HepG2 (cell line): ENCODE results near the gene FXR2. TPM values are rescaled to one million over a fixed set of nuclear protein-coding genes. Genes with fewer than 3 reads are reported as not detected.
A peak's percentile ranks its signal among the peaks of the same experiment; 100 is the strongest.

Experiments
- ASH2L ChIP-seq: fragments of 300-600, 200-600 bp; sonication (generic); IDR thresholded peaks from 2 replicates; pipeline ENCODE4 v1.7.0; 2017; ENCODE audit warnings: low read depth, mild to moderate bottlenecking, moderate library complexity, mixed read lengths, low read length; ENCODE audit not compliant: insufficient read length
- CENPT ChIP-seq: sonication (generic); formaldehyde crosslinking; IDR thresholded peaks from 2 replicates; pipeline ENCODE4 v1.8.0; 2022; ENCODE audit warnings: low read depth, mild to moderate bottlenecking, moderate library complexity, missing genetic modification reagents
- FOSL1 ChIP-seq: sonication (generic); formaldehyde crosslinking; IDR thresholded peaks from 2 replicates; pipeline ENCODE4 v1.9.0; 2021; ENCODE audit warnings: missing genetic modification reagents, borderline replicate concordance
- GZF1 ChIP-seq: sonication (generic); formaldehyde crosslinking; IDR thresholded peaks from 2 replicates; pipeline ENCODE4 v1.5.1; 2020; ENCODE audit warnings: mild to moderate bottlenecking, missing genetic modification reagents
- IKZF4 ChIP-seq: sonication (generic); formaldehyde crosslinking; IDR thresholded peaks from 2 replicates; pipeline ENCODE4 v1.5.1; 2020; ENCODE audit warnings: borderline replicate concordance, mild to moderate bottlenecking, low read depth, missing genetic modification reagents; ENCODE audit errors: not compliant biosample characterization
- MTA3 ChIP-seq: sonication (generic); formaldehyde crosslinking; IDR thresholded peaks from 2 replicates; pipeline ENCODE4 v1.4.0; 2020; ENCODE audit warnings: missing genetic modification reagents
- MYNN ChIP-seq: sonication (generic); formaldehyde crosslinking; IDR thresholded peaks from 2 replicates; pipeline ENCODE4 v1.4.0; 2020; ENCODE audit warnings: mild to moderate bottlenecking, low read depth, missing genetic modification reagents
- NFE2L1 ChIP-seq: sonication (generic); formaldehyde crosslinking; IDR thresholded peaks from 2 replicates; pipeline ENCODE4 v1.4.0; 2020; ENCODE audit warnings: missing genetic modification reagents, mild to moderate bottlenecking, borderline replicate concordance
- PRPF4 ChIP-seq: fragments of 200-400 bp; formaldehyde crosslinking; IDR thresholded peaks from 2 replicates; pipeline ENCODE4 v1.6.1; 2016; ENCODE audit warnings: low read length, low read depth; ENCODE audit not compliant: poor library complexity, severe bottlenecking
- SNRNP70 ChIP-seq: fragments of 200-400 bp; formaldehyde crosslinking; IDR thresholded peaks from 2 replicates; pipeline ENCODE4 v1.6.1; 2017; ENCODE audit warnings: mild to moderate bottlenecking, low read depth, low read length, moderate library complexity
- SP5 ChIP-seq: IDR thresholded peaks from 2 replicates; pipeline ENCODE4 v1.6.1; 2016; ENCODE audit warnings: low read depth, borderline replicate concordance
- ZBTB38 ChIP-seq: sonication (generic); formaldehyde crosslinking; IDR thresholded peaks from 2 replicates; pipeline ENCODE4 v1.5.1; 2020; ENCODE audit warnings: mild to moderate bottlenecking, missing genetic modification reagents
- ZNF335 ChIP-seq: sonication (generic); formaldehyde crosslinking; IDR thresholded peaks from 2 replicates; pipeline ENCODE4 v1.4.0; 2020; ENCODE audit warnings: missing genetic modification reagents
- ZNF343 ChIP-seq: sonication (generic); formaldehyde crosslinking; IDR thresholded peaks from 2 replicates; pipeline ENCODE4 v1.4.0; 2020; ENCODE audit warnings: mild to moderate bottlenecking, missing genetic modification reagents
- ZNF350 ChIP-seq: sonication (generic); formaldehyde crosslinking; IDR thresholded peaks from 2 replicates; pipeline ENCODE4 v1.4.0; 2020; ENCODE audit warnings: mild to moderate bottlenecking, low read depth, missing genetic modification reagents, borderline replicate concordance
- ZNF382 ChIP-seq: sonication (generic); formaldehyde crosslinking; IDR thresholded peaks from 2 replicates; pipeline ENCODE4 v1.5.0; 2020; ENCODE audit warnings: missing genetic modification reagents, mild to moderate bottlenecking, borderline replicate concordance
- ZNF44 ChIP-seq: sonication (generic); formaldehyde crosslinking; IDR thresholded peaks from 2 replicates; pipeline ENCODE4 v1.5.1; 2020; ENCODE audit warnings: mild to moderate bottlenecking, missing genetic modification reagents
- ZNF549 ChIP-seq: sonication (generic); formaldehyde crosslinking; IDR thresholded peaks from 2 replicates; pipeline ENCODE4 v1.5.0; 2020; ENCODE audit warnings: missing genetic modification reagents
- polyA plus RNA-seq, 8 experiments: library from polyadenylated mRNA; depleted of rRNA in 3 of 8; stranded (reverse) in 7 of 8; unstranded in 1 of 8; fragments of >200 nt; fragmentation: Illumina TruSeq in 4 of 8; extraction: Trizol in 4 of 8; gene quantifications; 2 replicates each; pipeline versions ENCODE4 v1.2.1 to v1.2.3, GENCODE V29; 2011 to 2016; ENCODE audit warnings: low read depth in 4 of 8, missing spikeins in 1 of 8, mixed read lengths in 1 of 8; ENCODE audit not compliant: insufficient read depth in 1 of 8
- total RNA-seq, 5 experiments: library from RNA; depleted of rRNA; stranded (reverse); fragments of >200 nt; fragmentation: Illumina TruSeq; extraction: Trizol; gene quantifications; 2 replicates each; pipeline ENCODE4 v1.2.3, GENCODE V29; 2016; ENCODE audit warnings: low read depth in 1 of 5
- TF ChIP-seq, protein P1 (sequence below): sonication (generic); formaldehyde crosslinking; IDR thresholded peaks from 2 replicates; pipeline ENCODE4 v1.4.0; 2020; ENCODE audit warnings: missing genetic modification reagents, borderline replicate concordance
- TF ChIP-seq, protein P2 (sequence below): IDR thresholded peaks from 2 replicates; pipeline ENCODE4 v1.6.1; 2016; ENCODE audit warnings: mild to moderate bottlenecking
- TF ChIP-seq, protein P3 (sequence below), 2 experiments: IDR thresholded peaks; 2 replicates each; pipeline ENCODE4 v1.6.1; 2011 to 2012; ENCODE audit warnings: low read length in 2 of 2, borderline replicate concordance in 1 of 2, low read depth in 1 of 2, mild to moderate bottlenecking in 1 of 2, moderate library complexity in 1 of 2

The FXR2 gene
- total and polyA plus RNA-seq, 2 of the 13 experiments (the other 11 are each of a cell fraction or from before 2014, with no cell fraction given), result 20.9 to 24.4 TPM

DNA sequence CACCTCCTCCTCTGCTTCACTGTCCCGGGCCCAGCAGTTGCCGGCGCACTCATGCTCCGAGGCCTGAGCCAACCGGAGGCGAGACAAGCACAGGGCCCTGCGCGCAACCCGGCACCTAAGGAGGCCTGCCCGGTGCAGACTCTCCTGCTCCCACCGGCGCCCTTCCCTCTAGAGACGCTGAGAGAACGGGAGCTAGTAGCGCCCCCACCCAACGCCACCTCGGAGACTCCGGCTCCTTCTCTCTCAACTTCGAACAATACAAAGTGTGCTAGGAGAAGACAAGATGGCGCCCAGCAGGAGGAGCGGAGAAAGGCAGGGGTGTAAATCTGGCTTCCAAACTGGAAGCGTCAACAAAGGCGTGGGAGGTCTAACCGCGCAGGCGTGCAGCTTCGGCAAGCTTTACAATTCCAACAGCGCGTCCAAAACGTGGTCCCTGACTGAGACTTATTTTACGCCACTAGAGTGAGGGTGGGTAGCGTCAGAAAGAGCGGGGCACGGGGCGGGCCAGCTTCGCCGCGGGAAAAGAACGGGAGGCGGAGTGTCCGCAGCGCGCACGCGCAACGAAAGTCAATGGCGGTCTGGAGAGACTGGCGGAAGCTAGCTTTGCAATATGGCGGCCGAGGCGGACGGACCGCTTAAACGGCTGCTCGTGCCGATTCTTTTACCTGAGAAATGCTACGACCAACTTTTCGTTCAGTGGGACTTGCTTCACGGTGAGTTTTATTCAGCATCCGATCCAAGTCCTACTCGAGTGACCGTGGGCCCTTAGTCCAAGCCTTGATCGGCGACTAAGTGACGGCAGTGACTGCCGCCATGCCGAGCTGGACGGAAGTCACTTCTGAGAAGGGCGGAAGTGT lies 31.2 kb downstream of the FXR2 start, which contains the start of gene MPDU1 (continued):
- TF ChIP-seq IKZF4 (CRISPR knock-in tag), result peak; percentile 54
- no peak for TF ChIP-seq MYNN (CRISPR knock-in tag)
- no peak for TF ChIP-seq MTA3 (CRISPR knock-in tag)
- TF ChIP-seq, protein P1, sequence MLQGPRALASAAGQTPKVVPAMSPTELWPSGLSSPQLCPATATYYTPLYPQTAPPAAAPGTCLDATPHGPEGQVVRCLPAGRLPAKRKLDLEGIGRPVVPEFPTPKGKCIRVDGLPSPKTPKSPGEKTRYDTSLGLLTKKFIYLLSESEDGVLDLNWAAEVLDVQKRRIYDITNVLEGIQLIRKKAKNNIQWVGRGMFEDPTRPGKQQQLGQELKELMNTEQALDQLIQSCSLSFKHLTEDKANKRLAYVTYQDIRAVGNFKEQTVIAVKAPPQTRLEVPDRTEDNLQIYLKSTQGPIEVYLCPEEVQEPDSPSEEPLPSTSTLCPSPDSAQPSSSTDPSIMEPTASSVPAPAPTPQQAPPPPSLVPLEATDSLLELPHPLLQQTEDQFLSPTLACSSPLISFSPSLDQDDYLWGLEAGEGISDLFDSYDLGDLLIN (CRISPR knock-in tag), result peak; percentile 85; the same call in 1 of the 2 replicates
- TF ChIP-seq, protein P2, sequence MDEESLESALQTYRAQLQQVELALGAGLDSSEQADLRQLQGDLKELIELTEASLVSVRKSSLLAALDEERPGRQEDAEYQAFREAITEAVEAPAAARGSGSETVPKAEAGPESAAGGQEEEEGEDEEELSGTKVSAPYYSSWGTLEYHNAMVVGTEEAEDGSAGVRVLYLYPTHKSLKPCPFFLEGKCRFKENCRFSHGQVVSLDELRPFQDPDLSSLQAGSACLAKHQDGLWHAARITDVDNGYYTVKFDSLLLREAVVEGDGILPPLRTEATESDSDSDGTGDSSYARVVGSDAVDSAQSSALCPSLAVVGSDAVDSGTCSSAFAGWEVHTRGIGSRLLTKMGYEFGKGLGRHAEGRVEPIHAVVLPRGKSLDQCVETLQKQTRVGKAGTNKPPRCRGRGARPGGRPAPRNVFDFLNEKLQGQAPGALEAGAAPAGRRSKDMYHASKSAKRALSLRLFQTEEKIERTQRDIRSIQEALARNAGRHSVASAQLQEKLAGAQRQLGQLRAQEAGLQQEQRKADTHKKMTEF, result peak; percentile 60
- TF ChIP-seq ZNF44 (CRISPR knock-in tag), result 0 out of 2 replicates have a peak, but pooled peaks have one; percentile 58
- TF ChIP-seq ZNF382 (CRISPR knock-in tag), result no peak
- TF ChIP-seq PRPF4, result no peak
- TF ChIP-seq FOSL1 (CRISPR knock-in tag), result peak; percentile 34; the same call in 1 of the 2 replicates
- peak; percentile 87 for TF ChIP-seq ASH2L
- peak; percentile 30; the same call in 1 of the 2 replicates for TF ChIP-seq SP5
- no peak for TF ChIP-seq ZNF343
- TF ChIP-seq ZNF549 (CRISPR knock-in tag), result no peak
- TF ChIP-seq, protein P3, sequence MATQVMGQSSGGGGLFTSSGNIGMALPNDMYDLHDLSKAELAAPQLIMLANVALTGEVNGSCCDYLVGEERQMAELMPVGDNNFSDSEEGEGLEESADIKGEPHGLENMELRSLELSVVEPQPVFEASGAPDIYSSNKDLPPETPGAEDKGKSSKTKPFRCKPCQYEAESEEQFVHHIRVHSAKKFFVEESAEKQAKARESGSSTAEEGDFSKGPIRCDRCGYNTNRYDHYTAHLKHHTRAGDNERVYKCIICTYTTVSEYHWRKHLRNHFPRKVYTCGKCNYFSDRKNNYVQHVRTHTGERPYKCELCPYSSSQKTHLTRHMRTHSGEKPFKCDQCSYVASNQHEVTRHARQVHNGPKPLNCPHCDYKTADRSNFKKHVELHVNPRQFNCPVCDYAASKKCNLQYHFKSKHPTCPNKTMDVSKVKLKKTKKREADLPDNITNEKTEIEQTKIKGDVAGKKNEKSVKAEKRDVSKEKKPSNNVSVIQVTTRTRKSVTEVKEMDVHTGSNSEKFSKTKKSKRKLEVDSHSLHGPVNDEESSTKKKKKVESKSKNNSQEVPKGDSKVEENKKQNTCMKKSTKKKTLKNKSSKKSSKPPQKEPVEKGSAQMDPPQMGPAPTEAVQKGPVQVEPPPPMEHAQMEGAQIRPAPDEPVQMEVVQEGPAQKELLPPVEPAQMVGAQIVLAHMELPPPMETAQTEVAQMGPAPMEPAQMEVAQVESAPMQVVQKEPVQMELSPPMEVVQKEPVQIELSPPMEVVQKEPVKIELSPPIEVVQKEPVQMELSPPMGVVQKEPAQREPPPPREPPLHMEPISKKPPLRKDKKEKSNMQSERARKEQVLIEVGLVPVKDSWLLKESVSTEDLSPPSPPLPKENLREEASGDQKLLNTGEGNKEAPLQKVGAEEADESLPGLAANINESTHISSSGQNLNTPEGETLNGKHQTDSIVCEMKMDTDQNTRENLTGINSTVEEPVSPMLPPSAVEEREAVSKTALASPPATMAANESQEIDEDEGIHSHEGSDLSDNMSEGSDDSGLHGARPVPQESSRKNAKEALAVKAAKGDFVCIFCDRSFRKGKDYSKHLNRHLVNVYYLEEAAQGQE (IDR thresholded peaks at IDR 0.05; ENCODE audit: borderline replicate concordance in 1 of 2, low read depth in 1 of 2, low read length in 2 of 2), result peak in 1 of 2 experiments; percentile 78; a peak in 2 of 4 replicates
- TF ChIP-seq SNRNP70, result no peak
- TF ChIP-seq GZF1, result no peak; the same call in 1 of the 2 replicates
- TF ChIP-seq ZNF335 (CRISPR knock-in tag), result peak; percentile 68; the same call in 1 of the 2 replicates
- peak; percentile 18; the same call in 1 of the 2 replicates for TF ChIP-seq CENPT (CRISPR knock-in tag)
- peak; percentile 52; the same call in 1 of the 2 replicates for TF ChIP-seq ZNF350 (CRISPR knock-in tag)
- TF ChIP-seq ZBTB38 (CRISPR knock-in tag), result peak; percentile 100
- no peak for TF ChIP-seq NFE2L1
